HG03354 (cell line): Measurements from ENCODE around the gene PHF3.
"Not testable (repeated sequence)": the region's sequence is repeated elsewhere in the genome, so short reads cannot be mapped to it uniquely, and the experiment has no call there.

Source experiments
- ATAC-seq: cut with Tn5 transposase; IDR thresholded peaks from one replicate; pipeline ENCODE4 v1.9.1; 2021; ENCODE audit warnings: mild to moderate bottlenecking; ENCODE audit not compliant: unreplicated experiment, poor library complexity, severe bottlenecking

PHF3 gene

GRCh38 chr6:63744810-63745209 lies 109.2 kb downstream of the PHF3 start:
- ATAC-seq = no peak

DNA sequence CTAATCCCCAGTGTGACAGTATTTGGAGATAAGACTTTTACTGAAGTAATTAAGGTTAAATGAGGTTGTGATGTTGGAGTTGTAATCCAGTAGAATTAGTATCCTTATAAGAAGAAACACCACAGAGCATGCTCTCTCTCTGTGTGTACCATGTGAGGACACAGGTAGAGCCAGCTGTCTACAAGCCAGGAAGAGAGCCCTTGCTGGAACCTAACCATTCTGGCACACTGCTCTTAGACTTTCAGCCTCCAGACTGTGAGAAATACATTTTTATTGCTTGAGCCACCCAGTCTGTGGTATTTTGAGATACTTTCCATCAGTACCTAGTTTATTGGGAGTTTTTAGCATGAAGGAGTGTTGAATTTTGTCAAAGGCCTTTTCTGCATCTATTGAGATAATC lies 110.2 kb downstream of the PHF3 start:
- ATAC-seq = no peak

DNA sequence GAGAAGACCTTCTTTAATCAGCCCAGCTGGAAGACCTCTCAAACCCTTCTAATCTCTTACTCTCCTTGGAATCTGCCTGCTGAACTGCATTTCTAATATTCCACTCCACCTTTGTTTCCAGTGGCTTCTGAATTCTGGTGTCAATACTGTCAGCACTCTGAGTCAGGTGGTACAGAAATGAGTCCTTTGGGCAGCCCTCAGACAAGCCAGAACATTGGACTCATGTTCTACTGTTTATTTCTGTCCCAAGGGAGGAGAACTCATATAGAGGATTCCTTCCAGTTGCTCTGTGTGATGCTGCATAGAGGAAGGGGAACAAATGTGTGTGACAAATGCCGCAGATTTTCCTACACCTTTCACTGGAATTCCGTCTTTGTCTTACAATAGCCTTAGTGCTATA lies 114.8 kb downstream of the PHF3 start:
- no peak for ATAC-seq

DNA sequence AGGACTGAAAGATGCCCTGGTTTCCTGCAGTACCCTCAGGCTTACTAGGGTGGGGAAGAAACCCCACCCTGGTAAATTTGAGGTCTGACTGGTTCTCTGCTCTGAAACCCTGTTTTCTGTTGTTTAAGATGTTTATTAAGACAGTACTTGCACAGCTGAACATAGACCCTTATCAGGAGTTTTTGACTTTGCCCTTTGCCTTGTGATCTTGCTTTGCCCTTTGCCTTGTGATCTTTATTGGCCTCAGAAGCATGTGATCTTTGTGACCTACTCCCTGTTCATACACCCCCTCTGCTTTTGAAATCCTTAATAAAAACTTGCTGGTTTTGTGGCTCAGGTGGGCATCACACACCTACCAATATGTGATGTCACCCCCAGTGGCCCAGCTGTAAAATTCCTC lies 121.7 kb downstream of the PHF3 start:
- not testable (repeated sequence) for ATAC-seq

- no peak for ATAC-seq
These were observed 122.2 kb downstream of the PHF3 start for GRCh38 chr6:63757826-63758225.

- ATAC-seq = no peak
These were observed 124.1 kb downstream of the PHF3 start for GRCh38 chr6:63759605-63760105.

DNA sequence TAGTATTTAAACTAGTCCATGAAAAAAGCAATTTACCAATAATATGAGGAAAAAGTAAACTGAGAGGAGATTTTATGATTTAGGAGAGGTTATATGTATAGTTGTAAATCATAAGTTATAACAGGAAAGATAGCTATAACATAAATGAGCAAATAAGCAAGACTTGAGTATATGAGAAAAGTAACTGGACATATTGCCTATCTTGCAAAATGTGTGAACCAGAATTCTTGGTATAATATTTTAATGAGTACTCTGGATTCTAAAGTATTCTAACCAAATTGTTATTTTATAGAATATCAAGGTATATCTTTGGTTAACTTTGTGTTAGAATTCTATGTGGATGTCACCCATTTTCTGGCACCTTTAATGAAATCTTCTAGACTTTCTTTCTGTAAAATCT lies 124.6 kb downstream of the PHF3 start:
- no peak for ATAC-seq

DNA sequence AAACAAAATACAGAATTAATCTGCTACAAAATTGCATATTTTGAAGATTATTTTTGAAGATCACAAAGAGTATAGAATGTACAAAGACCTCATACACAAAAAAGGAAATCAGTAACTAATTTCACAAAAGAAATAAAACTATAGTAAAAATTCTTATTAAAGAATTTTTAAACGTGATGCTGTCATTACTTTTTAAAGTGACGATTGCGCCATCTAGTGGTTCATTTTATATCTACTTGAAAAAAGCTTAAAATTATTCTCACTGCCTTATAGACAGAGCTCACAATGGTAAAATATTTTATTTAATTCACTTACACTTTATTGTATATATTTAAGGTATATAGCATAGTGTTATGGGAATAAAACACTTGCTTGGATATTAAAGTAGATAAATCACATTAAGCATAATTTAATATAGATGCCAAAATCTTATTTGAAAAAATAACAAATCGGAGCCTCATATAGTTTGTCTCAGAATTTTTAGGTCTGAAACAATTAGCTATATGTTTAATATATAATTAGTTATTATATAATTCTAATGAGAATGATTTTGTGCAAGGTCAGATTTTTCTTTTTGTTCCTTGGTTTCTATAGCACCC lies 128.8 kb downstream of the PHF3 start:
- ATAC-seq = no peak
